ENCODE measurements around the gene ADARB1. TPM values are rescaled to one million over a fixed set of nuclear protein-coding genes. Genes with fewer than 3 reads are reported as not detected.

Gene ADARB1
- total and polyA plus RNA-seq, 2 of the 8 experiments (the other 6 are each of a cell fraction or from before 2014, with no cell fraction given): 4.7 to 14.9 TPM

GRCh38 chr21:45075596-45076244, 1.3 kb downstream of the ADARB1 start:
- WGBS, 2 experiments (ENCODE audit: extremely low coverage in 1 of 2, insufficient coverage in 1 of 2, insufficient read length in 1 of 2, insufficient replicate concordance in 2 of 2, low coverage in 1 of 2, low lambda C conversion rate in 2 of 2, missing lambda C conversion rate in 1 of 2): 51% methylated on average over 18 of the region's 18 CpGs; no CpG with 5 or more reads in 1 of the 2 experiments
- ChIA-PET CTCF (ENCODE audit: partially characterized antibody) (interaction anchor here (0.6 to 1.6 kb wide), 5 partner anchors 14 to 776 kb away, joined by 3 to 8 read pairs (median 3); no protein-coding TSS in a partner anchor), POLR2A (ENCODE audit: partially characterized antibody) (interaction anchor here (1.1 kb wide), 1 partner anchor 46 kb away, joined by 3 read pairs; no protein-coding TSS in a partner anchor)
- H3K4me3 ChIP-seq (ENCODE audit: extremely low read depth in 1 of 4, insufficient read depth in 2 of 4, low read depth in 3 of 4, low read length in 4 of 4): peak overlapping the region; percentile 53 to 93 (median 80); a peak in 6 of 8 replicates
- no peak overlapping the region for H2AK5ac ChIP-seq (ENCODE audit: low read depth, low read length)
- FAIRE-seq (no peak), DNase-seq (ENCODE audit: low read depth in 1 of 2, low spot score in 2 of 2) (no peak)
- H3K4me1 ChIP-seq (replicated peaks in 1 of 4; ENCODE audit: control insufficient read depth in 3 of 4, insufficient read depth in 4 of 4, low read length in 3 of 4): peaks cover 0 to 7% (median 4%) of the 10 kb centered on the region in 4 experiments; a peak in 3 of 7 replicates
- no peak overlapping the region for H3K4ac ChIP-seq (replicated peaks; ENCODE audit: insufficient read length, low read depth, low read length)
- no peaks in the 10 kb centered on the region for H3K36me3 ChIP-seq (ENCODE audit: control insufficient read depth in 2 of 4, insufficient read depth in 4 of 4, low read length in 3 of 4)
- no peak overlapping the region for H3K14ac ChIP-seq (ENCODE audit: insufficient read length)
- H3K23me2 ChIP-seq (ENCODE audit: low read depth, low read length): peaks cover 8% of the 10 kb centered on the region; the same call in 1 of the 2 replicates
- H2BK20ac ChIP-seq (ENCODE audit: low read length): no peak overlapping the region
- H2BK120ac ChIP-seq (replicated peaks; ENCODE audit: low read depth, low read length): no peak overlapping the region
- H2BK5ac ChIP-seq (ENCODE audit: low read depth, low read length): no peak overlapping the region
- H2BK12ac ChIP-seq (ENCODE audit: low read depth, low read length): no peak overlapping the region
- peaks cover 4 to 18% (median 14%) of the 10 kb centered on the region in 4 experiments; a peak in 6 of 7 replicates for H3K27me3 ChIP-seq (replicated peaks in 1 of 4; ENCODE audit: control insufficient read depth in 3 of 4, extremely low read depth in 1 of 4, insufficient read depth in 3 of 4, low read length in 3 of 4)
- no peak overlapping the region for H3K9ac ChIP-seq (replicated peaks in 1 of 4; ENCODE audit: extremely low read depth in 1 of 4, low read depth in 3 of 4, low read length in 3 of 4)
- H3K56ac ChIP-seq (replicated peaks; ENCODE audit: insufficient read length, low read depth, low read length): no peak overlapping the region
- H4K91ac ChIP-seq (replicated peaks; ENCODE audit: insufficient read length, low read length): no peak overlapping the region
- peaks cover 3 to 17% of the 10 kb centered on the region in 2 experiments for H4K20me1 ChIP-seq (replicated peaks in 1 of 2; ENCODE audit: control insufficient read depth in 1 of 2, insufficient read depth in 2 of 2, low read length in 2 of 2)
- H3K4me2 ChIP-seq (ENCODE audit: insufficient read depth in 1 of 2, low read depth in 2 of 2, low read length in 2 of 2): peak overlapping the region; percentile 71 to 97
- H2AFZ ChIP-seq (ENCODE audit: low read length): no peak overlapping the region
- no peak overlapping the region for H4K8ac ChIP-seq (ENCODE audit: extremely low read depth, insufficient read depth, low read length)
- TF ChIP-seq EZH2 (IDR thresholded peaks at IDR 0.05; ENCODE audit: low read depth, low read length, severe bottlenecking) (peak; percentile 48), TEAD4 (IDR thresholded peaks at IDR 0.05; ENCODE audit: low read depth, low read length) (no peak), SAP30 (IDR thresholded peaks at IDR 0.05; ENCODE audit: insufficient read depth, insufficient replicate concordance, low read length) (no peak), SP4 (IDR thresholded peaks at IDR 0.05; ENCODE audit: low read length) (no peak)
- H3K18ac ChIP-seq (ENCODE audit: extremely low read depth, low read length): no peak overlapping the region
- H3K79me2 ChIP-seq (ENCODE audit: control insufficient read depth in 1 of 2, insufficient read depth in 2 of 2, low read length in 2 of 2): peaks cover 0 to 4% of the 10 kb centered on the region in 2 experiments; a peak in 1 of 4 replicates
- H3K23ac ChIP-seq (ENCODE audit: insufficient read length): no peak overlapping the region
- H2BK15ac ChIP-seq (ENCODE audit: low read length): no peak overlapping the region
- H4K5ac ChIP-seq (ENCODE audit: insufficient read length, low read depth, low read length): no peak overlapping the region
- H3K79me1 ChIP-seq (ENCODE audit: low read depth, low read length): no peaks in the 10 kb centered on the region
- no peak overlapping the region for H3K27ac ChIP-seq (ENCODE audit: low read depth, low read length)
- H3K9me3 ChIP-seq (ENCODE audit: insufficient read depth in 2 of 2, low read depth in 1 of 2, low read length in 1 of 2): no peaks in the 10 kb centered on the region

Measured in H1 (cell line).